ENCODE measurements around the gene SLC2A1. TPM values are rescaled to one million over a fixed set of nuclear protein-coding genes. Genes with fewer than 3 reads are reported as not detected.

SLC2A1 gene
- total RNA-seq, 1 donor from 2014 or later, result 103 TPM

DNA sequence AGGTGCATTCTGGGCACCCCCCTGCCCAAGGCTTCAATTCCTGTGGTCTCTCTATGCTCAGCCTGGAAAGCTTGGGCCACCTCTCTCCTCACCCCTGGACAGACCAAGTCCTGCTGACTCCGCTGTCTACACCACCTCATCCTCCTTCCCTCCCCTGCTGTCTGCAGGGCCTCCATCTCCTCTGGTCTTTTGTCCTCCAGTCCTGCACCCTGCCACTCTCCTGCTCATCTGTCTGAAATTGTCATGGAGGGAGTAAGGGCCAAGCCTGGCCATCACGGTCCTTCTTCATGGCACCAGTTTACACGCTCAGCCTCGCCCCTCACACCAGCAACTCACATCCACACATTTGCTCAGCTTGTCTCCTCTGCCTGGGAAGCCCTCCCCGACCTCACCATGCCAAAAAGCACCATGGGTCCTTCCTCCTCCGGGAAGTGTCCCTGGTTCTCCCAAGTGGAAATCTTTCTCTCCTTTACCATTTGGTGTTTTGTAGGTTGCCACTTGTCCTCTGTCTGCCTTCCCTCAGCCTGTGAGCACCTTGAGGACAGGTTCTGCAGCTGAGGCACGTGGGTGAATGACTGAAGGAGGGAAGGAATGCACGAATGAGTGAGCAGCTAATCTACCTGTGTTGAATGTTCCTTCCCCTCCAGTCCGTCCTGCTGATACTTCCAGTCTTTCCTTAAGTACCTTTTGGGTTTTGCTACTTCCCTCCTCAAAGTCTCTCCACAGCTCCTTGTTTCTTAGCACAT is 2.1 kb upstream of the SLC2A1 start:
- intact Hi-C loops (cut with micrococcal nuclease), result no loop called here

DNA sequence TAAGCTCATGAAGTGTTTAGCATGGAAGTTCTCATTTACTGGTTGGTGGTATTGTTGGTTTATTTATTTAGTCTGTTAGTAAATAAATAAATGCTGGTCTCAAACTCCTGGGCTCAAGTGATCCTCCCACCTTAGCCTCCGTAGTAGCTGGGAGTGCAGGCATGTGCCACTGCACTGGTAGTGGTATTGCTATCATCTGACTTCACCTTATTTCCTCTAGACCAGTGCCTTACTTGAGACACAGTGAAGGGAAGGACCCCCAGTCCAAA is 1.4 kb upstream of the SLC2A1 start:
- intact Hi-C loops (cut with micrococcal nuclease), result no loop called here

DNA sequence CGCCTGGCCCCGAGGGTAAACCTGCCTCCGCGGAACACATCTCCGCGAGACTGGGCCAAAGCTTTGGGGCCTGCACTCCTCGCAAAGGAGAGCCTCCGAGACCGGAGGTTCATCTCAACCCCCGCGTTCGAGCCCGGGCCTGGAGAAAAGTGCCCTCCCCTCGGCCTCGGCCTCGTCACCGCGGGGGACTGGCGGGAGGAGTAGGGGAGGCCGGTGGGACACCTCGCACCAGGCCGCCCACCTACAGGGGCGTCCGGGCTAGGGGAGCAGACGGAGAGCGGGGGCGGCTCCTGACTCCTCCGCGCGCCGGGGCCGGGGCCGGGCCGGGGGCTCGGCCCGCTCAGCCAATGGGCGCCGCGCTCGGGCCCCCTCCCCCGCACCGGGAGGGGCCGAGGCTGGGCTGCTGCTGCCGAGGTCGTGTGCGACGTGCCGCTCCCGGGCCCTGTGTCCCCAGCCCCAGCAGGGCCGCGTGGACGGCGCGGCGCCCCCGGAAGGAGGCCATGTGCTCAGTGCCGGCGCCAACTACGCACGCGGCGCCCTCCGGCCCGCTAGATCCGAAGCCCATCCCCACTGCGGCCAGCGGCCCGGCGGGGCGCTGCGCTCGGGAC is 684 bp downstream of the SLC2A1 start:
- intact Hi-C loops (cut with micrococcal nuclease), result loop anchor here (1.0 to 5.0 kb wide), 9 partner anchors 13 to 495 kb away; partner anchors contain the start of genes CCDC30, ELOVL1, ERMAP and PPIH

DNA sequence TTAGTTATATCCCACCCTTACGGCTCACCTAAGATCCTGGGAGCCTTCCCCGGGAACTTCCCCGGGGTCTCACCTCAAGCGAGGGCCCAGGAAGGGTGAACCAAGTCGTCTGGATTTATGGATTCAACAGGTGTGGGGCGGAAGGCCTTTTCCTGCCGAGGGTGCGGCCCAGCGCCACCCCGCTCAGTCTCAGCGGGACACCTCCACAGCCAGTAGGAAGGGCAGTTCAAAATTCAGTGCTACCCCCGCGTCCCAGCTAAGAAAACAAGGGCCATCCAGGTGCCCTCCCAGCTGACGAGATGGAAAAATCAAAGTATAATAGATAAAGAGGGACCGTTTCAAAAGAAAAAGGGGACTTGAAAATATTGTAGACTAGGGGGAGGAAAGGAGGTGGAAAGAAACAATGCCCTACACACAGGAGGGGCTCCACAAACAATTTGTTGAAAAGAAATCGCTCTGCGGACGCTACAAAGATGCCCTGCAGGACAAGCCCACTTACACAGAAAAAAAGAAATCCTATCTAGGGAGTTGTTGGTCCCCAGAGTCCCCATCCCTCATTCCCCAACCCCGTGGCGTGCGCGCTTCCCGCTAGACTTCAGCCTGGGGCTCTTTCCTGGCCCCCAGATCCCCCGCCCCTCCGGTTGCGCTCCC is 1.3 kb downstream of the SLC2A1 start:
- intact Hi-C loops (cut with micrococcal nuclease), result loop anchor here (1.0 to 5.0 kb wide), 2 partner anchors 12 to 410 kb away; partner anchors contain the start of gene ELOVL1

DNA sequence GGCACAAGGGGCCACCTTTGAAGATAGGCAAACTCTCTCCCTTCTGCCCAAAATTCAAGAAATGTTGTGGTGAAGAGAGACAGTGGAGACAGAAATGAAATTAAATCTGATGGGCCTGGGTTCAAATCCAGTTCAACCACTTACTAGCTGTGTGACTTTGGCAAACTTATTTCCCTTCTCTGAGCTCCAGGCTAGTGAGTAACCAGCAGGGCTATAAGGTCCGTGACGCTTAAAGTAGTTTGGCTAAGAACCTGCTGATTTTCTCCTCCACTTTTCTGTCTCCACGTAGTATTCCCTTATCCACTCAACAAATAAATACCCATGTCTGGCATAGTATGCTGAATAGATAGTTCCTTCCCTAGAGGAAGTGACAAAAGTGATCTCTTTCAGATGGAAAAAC is 1.9 kb downstream of the SLC2A1 start:
- intact Hi-C loops (cut with micrococcal nuclease), result loop anchor here (1.0 to 5.0 kb wide), 2 partner anchors 11 to 411 kb away; partner anchors contain the start of gene ELOVL1

DNA sequence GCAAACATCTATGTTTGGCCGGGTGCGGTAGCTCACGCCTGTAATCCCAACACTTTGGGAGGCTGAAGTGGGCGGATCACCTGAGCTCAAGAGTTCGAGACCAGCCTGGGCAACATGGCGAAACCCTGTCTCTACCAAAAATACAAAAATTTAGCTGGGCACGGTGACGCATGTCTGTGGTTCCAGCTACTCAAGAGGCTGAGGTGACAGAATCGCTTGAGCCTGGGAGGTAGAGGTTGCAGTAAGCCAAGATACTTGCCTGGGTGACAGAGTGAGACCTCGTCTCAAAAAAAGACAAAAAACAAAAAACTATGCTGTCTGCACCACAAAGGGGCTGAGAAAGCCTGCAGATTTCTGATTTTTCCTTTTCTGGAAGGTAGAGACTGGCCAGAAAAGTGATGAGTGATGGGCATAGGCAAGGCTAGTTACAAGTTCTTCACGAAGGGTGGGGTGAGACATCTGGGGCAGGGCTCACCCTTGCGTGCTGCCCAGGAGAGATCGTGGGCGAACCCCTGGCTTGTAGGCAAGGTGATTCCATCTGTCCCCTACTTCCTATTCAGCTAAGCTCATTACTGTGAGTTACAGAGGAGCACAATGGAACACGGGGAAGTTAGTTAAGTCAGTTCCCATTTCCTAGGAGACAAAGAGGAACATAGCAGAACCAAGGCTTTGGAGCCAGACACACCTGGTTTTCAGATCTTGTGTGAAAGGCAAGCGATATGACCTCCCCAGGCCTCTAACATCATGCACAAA is 3.2 kb downstream of the SLC2A1 start:
- intact Hi-C loops (cut with micrococcal nuclease), result loop anchor here (5.0 kb wide), 1 partner anchor 412 kb away; the partner anchor contains the start of gene ELOVL1

DNA sequence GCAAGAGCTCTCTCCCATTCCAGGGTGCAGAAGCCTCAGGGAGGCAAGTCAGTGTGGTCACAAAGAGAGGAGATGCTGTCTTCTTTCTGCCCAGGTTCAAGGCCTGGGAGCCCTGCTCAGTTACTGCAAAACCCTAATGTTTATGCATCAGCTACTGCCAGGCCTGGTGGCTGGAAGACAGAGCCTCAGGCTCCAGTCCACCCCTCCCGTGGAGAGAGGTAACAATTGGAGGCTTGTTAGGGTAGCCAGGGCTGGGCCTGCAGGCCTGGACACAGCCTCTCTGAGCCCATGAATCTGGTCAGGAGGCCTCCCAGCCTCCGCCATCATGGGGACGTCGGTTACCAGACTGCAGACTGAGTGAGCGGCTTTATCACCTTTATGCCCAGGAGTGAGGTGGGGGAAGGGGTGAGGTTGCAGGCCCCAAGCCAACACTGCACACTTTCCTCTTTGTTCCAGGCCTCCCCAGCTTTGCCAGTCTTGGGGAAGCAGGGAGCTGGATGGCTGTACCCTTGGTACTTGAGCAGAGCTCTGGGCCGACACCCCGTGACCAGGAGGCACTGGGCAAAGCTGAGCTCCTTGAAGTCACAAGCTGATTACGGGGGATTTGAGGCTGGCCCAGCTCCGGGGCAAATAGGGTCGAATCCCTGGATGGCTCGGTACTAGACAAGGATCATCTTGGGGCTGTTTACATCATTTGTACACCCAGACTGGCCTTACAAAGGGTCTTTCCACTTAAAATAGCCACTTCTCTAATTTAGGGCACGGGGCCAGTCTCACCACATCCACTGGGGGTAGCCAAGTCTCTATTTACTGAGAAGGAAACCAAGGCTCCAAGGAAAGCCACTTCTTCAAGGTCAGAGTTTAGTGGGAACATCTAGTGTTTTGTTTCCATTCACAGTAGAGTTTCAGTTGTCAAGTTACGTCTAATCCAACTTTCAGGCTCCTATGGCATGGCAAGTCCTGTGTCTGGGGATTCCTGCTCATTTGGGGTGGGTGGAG is 5.2 kb downstream of the SLC2A1 start:
- intact Hi-C loops (cut with micrococcal nuclease), result no loop called here

DNA sequence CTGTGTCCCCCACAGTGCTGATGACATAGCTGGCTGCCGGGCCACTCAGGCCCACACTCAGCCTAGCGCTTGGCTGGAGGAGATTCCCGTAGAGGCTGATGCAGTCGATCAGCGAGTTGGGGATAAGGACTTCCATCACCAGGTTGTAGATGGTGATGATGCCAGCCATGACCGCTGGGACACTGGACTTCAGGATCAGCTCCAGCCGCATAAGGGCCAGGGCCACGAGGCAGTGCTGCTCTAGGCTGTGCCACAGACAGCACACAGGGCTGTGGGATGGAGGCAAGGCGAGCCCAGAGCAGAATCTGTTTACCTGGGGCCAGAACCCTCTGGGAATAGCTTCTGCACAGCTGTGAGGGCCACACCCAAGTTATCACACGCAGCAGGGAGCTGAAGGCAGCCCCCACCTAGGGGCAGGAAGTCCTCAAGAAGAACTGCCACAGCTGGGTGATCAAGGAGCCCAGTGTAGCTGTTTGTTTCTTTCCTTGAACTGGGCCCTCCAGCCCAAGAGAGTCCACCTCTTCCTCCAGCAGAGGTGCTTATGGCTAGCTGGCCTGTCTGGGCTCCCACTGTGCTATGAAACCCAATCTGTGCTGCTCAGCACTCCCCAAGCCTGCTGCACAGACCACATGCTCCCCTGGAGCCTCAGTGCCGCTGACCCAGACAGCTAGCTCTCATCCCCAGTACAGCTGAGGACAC is 6.2 kb downstream of the SLC2A1 start:
- intact Hi-C loops (cut with micrococcal nuclease), result no loop called here

DNA sequence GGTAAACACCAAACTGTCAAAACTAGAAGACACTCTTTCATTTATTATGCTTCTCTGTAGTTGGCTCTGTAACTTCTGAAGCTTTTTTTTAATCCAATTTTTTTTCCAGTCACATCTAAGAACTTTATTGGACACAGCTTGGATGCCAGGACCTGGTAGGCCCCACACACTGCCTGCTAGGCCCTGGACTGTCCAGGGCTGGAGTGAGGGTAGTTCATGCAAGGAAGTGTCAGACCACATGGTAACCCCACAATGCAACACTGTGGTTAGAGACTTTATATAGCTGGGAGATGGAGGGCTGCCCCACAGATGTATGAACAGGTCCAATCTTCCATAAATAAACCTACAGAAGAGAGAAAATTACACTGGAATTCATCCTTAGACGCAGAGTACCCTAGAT is 7.1 kb downstream of the SLC2A1 start:
- intact Hi-C loops (cut with micrococcal nuclease), result no loop called here

DNA sequence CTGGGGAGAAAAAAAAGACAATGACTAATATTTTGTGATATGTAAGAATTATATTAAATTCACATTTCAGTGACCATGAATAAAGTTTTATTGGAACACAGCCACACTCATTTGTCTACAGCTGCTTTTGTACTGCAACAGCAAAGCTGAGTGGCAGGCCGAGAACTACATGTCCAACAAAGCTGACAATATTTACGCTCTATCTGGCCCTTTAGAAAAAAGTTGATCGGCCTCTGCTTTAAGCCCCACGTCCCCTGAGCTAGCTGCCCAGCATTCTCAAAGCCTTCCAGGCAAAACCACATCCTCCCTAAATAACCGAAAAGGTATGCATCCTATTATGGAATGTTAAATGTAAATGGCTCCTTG is 8.6 kb downstream of the SLC2A1 start:
- intact Hi-C loops (cut with micrococcal nuclease), result no loop called here

DNA sequence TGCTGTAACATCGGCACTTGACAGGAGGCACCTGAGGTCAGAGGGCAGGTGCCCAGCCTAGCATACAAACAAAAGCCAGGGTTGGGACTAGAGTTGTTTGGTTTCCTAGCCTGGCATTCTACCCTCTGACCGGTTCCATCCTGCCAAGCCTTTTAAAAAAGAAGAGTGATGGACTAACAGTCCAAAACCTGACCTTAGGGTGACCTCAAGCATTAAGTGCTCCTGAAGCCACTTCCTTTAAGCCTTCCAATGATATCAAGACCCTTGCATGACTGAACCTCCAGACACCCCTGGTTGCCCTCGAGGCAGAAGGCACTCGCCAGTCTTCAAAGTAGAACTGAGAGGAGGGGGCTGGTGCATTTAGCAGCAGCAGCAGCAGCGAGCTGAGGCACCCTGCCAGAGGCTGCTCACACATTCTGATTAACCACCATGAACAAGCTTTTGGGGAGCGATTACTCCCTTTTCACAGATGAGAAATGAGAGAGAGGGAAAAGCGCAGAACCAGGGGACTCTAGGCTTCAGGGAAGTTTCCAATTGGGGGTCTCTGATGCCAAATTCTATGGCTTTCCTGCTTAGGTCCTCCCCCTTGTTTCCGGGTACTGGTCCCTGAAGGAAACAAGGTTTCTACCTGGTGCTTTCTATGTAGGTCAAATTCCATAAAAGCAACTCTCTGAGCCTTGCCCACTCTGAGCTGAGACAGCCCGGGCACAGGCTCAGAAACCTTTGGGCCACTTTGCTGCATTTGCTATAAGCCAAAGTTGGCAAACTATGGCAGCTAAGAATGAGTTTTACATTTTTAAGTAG is 9.2 kb downstream of the SLC2A1 start:
- intact Hi-C loops (cut with micrococcal nuclease), result no loop called here

DNA sequence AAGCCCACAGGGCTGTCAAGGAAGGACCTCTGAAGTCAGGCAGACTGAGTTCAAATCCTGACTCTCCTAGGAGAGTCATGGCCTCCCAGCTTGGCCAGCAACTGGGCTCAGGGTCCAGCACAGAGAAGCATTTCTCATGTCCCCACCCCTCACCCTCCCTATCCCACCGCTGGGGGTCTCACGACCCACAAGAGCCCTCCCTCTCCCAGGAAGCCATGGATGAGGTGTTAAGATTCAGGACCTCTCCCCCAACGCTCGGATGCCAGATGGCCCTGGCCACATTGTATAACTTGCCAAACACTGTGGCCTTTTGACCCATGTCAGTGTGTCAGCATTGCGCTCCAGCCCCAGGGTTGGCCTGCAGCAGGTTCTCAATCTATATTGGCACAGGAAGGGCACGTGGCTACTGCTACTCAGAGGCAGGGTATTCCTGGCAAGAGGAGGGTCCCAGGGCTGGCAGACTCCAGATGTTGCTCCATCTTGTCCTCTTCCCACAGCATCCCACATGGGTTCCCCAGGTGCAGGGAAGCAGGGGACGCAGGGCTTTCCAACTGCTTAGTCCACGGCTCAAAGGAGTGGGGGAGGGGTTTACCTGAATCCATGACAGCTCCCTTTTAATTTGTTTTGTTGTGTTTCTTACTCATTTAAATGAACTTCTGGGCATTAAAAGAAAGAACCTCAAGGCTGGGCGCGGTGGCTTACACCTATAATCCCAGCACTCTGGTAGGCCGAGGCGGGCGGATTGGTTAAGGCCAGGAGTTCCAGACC is 10.5 kb downstream of the SLC2A1 start:
- intact Hi-C loops (cut with micrococcal nuclease), result no loop called here

DNA sequence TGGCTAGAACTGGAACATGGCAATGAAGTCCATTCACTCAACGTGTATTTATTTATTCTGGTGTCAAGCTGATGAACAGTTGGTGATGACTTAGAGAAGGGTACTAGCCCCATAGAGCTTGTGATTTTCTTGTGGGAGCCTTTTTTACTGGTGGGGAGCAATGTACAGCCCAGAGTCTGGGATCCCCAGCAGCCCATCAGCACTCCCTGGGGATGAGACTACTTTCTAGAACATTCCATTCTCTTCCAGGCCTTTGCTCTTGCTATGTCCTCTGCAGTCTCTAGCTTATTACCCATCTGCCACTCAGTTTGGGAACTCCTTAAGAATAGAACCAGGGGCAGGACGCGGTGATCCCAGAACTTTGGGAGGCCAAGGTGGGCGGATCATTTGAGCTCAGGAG is 11.6 kb downstream of the SLC2A1 start:
- intact Hi-C loops (cut with micrococcal nuclease), result no loop called here

DNA sequence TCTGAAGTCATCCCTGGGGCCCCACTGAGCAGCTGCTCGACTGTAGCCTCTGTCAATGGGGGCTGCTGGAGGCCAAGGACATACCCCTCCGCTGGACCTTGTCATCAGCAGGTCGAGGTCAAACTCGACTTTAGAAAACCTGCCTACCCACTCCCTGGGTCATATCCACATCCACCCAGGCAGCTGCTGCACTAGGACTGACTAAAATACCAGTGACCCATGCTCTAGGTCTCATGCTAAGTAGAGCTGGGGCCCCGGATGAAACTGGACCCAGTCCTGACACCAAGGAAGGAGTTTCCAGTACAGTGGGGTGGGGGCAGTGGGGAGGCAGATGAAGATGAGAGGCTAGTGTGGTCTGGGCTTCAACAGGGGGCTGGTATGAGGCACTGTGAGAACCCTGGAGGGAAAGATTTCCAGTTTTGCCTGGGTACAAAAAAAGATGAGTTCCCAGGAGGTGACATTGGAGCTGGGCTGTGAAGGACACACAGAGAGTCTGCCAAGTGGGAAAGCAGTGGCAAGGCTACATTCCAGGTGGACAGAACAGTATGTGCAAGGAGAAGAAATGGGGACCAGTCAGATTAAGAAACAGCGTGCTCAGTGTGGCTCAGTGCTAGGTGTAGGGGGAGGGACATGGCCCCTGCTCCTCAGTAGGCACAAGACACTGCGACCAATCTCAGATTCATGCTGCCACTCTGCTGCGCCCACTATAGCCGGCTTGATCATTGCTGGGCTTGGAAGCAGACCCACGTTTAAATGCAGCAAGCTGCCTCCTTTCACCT is 12.4 kb downstream of the SLC2A1 start:
- intact Hi-C loops (cut with micrococcal nuclease), result no loop called here

DNA sequence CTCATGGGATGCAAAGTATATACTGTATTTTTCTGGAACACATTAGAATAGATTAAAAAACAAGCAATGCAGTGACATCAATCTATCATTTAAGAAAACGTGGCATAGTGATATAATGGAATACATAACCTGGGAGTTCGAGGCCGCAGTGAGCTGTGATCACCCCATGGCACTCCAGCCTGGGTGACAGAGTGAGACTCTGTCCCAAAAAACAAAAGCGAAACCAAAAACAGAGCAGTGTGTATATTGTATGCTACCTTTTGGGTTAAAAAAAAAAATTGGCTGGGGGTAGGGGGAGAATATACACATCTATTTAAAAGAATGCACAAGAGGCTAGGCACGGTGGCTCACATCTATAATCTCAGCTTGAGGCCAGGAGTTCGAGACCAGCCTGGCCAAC is 13.5 kb downstream of the SLC2A1 start:
- intact Hi-C loops (cut with micrococcal nuclease), result loop anchor here (1.0 kb wide), 3 partner anchors 8 to 13 kb away; no protein-coding TSS in a partner anchor

DNA sequence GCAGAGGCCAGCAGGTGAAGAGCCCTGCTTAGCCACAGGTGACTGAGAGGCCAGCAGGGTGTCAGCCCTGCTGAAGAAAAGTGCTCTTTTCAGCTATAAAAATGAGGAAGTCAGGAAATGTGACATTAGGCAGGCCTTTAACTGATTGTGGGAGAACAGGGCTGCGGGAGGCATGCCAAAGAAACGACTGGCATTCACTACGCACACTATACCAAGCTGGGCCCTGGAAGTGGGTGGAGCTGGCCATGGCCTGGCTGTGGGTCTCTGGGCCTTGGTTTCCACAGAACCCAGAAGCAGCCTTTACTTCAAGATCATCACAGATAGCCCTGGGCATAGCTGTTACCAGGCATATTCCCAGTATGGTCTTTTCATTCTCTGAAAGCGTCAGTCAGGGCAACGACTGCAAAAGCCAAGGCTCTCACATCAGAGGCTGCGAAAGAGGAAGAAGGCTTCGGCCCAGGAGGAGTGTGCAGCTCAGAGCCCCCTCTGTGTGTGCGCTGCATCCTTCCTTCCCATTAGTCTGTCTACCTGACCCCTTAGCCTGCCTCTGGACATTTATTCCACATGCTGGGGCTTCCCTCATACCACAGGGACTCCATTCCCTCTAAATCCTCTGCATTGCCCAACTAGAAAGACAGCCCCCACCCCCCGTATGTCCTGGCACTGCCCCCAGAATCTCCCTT is 14.3 kb downstream of the SLC2A1 start:
- intact Hi-C loops (cut with micrococcal nuclease), result no loop called here

DNA sequence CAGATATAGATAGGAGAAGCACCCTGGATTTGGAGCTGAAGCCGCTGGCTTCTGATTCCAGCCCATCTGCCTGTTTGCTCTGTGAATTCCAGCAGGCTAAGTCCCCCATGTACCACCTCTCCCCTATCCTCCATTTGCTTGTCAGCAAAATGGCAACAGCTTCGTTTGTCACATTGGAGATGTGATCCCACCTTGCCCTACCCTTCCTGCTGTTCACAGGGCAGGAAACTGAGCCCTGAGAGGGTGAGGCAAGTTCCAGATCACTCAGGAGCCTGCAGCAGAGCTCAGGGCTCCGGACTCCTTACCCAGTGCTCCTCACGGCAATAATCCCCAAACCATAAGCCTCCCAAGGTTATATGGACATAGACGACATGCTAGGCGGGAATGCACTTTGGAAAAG is 14.9 kb downstream of the SLC2A1 start:
- intact Hi-C loops (cut with micrococcal nuclease), result no loop called here
